Smooth muscle cell of the brain vasculature (primary cell): ENCODE data around the gene HSPA8.
"Not testable (repeated sequence)": the region's sequence is repeated elsewhere in the genome, so short reads cannot be mapped to it uniquely, and the experiment has no call there.

ENCODE experiments used
- DNase-seq: peaks from one replicate; pipeline ENCODE4 v3.0.0-alpha.2; 2012; ENCODE audit warnings: low read depth, low spot score

Gene HSPA8

DNA sequence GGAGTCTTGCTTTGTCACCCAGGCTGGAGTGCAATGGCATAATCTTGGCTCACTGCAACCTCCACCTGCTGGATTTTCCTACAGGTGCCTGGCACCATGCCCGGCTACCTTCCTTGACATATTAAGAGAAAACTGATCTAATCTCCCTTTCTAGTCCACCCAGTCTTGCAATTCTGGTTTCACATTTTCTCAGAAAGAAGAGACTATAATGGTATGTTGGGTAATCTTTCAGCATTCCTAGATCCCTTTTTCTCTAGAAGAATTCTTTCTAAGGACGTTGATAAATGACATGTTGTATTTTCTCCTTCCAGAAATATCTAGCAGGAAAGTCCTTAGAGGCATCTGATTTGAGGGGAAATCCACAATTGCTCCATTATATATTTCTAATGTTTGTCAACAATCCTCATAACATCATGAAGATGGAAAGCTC lies 10.4 kb upstream of the HSPA8 start:
- no peak for DNase-seq

DNA sequence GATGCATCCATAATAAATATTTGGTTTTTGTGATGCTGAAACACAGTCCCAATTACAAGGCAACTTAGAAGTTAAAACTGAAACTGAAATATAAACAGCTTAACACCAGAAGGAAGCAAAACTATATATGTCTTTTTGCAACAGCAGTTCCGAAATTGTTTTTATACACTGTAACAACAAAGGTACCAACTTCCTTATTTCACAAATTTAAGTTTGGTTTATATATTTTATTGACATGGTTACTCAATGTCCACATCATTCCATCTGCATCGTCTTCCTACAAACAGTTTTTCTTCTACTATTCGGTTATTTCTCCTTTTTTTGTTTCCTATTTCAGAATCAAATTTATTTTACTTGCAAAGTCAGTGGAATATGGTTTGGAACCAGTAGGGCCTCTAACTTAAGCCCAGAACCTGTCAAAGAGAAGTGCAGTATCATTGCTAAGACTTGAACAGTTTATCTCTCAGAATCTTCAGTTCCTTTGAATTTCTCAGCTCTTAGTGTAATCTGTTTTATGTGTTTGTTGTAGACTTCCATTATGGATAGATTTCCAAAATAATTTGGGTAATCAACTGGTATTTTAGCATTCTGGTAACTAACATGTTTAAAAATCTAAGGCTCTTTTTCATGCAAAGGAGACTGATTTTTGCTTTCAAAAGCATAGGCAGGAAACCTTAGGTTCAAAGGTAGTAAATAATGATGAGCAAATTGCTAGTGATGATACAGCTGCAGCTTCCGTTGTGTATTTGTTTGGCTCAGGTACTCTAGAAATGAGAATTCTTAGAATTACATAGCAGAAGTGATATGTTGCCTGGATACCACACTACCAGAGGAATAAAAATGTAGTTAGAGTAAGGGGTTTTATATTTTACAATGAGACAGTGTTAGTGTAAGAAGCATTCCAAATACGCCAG lies 8.2 kb upstream of the HSPA8 start:
- DNase-seq, result no peak

DNA sequence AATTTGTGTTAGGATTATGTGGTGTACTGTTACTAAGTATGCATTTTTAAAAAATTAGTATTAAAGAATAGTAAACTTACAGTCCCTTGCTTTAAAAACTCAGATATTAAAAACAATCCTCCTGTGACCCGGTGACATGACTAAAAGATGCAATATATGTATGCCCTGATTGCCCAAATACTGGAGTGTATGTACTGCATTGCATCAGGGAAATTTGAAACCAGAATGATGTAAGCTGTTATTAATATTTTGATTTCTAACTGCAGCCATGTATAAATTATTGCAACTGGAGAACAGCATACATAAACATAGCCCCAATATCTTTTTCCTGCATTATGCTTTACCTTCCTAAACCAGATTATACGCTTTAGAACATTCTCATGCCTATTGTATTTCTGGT lies 3.7 kb upstream of the HSPA8 start:
- no peak for DNase-seq

DNA sequence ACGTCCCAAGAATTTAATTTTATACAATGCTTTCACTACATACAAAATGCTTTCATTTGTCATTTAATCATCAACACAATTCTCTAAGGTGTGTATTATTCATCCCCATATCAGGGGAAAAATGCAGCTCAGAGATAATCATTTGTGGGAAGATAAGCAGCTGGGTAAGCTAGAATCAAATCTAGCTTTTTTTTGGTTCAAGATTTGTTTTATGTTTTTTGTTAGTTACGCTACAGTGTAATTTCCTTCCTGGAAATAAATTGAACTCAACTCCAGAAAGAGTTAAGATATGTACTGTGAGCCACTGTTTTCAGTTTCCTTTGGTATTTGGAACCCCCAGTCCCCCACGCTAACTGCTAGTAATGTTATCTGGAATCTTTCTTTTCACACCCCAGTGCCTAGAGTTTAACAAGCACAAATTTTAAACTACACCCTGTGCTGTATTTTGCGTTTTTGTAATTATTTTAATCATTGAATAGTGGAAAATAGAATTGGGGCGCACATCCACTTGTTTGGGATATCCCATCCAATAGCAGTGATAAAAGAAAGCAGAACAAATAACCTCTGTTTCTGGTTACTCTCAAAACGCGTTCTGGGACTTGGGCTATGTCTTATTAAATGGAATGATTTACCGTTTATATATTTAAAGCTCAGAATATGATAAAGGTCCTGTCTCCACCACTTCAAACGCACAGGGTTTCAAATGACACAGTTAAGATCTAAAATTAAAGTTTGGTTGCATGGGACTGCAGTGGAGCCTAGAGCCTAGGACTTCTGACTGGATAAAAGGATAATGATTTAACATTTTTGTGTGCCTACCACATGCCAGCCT lies 2.1 kb upstream of the HSPA8 start:
- no peak for DNase-seq

DNA sequence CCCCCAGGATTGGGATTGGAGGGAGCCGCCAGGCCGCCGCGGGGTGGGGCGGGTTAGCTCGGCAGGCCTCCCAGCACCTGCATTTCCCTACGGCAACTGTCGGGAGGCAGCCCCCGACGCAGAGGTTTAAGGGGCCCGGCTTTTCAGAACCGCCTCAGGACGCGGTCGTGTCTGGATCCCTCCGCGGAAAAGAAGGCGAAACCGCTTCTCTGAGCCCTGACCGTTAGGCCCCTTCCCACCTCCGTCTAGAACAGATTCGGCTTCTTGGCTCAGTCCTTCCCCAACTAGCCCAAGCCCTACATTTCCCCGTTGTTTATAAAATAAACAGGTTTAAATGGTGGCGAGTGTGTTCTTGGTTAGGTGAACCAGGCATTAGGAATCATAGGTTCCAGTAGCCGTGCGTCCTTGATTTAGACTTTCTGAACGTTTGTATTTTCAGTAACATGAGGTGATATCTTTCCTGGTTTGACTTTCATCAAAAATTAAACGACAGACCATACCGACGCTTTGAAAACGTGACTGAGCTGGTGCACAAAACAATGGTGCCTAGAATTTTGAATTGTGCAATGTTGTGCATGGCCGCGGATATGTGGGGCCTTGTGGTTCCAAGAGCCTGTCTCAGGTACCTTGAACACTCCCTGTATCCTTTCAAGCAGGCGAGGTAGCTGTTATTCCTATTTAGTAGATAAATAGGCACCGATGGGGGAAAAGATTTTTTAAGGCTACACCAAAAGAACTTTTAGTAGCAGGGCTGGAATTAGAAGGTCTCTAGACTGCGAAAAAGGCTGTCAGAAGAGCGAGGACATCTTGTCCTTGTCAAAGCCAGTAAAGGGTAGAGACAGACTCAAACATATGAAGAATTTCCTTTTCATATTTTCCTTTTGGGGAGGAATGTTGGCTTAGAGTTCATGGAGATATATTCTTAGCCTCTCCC lies 1.2 kb upstream of the HSPA8 start:
- no peak for DNase-seq

DNA sequence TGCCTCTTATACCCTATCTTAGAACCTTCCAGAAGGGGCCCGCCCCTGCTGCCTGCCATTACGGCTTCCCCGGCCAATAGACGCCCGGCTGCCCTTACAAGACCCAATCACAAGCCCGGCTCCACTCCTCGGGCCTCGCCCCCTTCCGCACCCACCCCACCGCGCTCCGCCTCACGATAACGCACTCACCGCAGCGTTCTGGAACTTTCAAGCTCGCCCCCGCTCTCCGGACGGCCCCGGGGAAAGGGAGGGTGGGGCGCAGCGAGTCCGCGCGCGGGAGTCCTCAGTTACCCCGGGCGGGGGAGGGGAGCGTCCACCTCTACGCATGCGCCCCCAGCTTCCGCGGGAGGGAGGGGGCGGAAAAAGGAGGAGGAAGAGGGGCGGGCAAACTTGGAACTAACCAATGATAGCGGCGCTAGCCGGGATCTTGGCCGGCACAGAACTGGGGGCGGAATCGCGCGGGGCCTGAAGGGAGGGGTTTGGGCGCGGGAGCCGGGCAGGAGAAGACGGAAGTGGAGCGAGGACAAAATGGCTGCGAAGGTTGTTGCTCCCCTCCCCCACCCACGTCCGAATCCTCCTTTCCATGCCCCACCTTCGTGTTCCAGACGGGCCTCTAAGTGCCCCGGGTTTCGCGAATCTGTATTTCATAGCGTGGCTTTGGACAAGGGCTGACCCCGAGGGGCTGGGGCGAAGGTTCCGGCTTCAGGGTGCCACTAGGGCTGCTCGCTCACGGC lies 389 bp upstream of the HSPA8 start:
- peak; percentile 99 for DNase-seq

DNA sequence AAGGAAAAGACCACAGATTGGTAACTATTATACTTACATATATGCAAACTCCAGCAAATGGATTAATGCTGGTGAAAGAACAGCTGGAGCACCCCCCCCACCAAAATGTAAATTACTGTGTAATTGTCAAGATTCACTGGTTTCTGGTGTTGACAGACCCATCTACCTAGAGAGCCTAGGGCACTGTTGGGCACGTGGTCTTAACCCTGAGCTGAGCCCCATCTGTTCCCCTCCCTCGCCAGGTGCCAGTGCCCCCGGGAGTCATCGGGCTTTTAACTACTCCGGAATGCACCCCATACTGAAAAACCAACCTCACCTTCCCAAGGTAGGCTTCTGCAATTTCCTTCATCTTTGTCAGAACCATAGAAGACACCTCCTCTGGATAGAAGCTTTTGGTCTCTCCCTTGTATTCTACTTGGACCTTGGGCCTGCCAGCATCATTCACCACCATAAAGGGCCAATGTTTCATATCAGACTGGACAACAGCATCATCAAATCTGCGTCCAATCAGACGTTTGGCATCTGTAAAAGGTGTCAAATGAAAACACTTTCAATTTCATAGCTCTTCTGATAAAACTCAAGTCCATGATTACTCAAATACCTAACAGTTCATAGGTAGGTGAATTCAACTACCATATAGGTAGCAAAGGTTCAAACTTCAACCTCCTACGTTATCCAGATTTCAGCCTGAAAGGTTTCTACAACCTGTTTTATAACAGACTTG lies 1.5 kb downstream of the HSPA8 start:
- DNase-seq, result no peak

DNA sequence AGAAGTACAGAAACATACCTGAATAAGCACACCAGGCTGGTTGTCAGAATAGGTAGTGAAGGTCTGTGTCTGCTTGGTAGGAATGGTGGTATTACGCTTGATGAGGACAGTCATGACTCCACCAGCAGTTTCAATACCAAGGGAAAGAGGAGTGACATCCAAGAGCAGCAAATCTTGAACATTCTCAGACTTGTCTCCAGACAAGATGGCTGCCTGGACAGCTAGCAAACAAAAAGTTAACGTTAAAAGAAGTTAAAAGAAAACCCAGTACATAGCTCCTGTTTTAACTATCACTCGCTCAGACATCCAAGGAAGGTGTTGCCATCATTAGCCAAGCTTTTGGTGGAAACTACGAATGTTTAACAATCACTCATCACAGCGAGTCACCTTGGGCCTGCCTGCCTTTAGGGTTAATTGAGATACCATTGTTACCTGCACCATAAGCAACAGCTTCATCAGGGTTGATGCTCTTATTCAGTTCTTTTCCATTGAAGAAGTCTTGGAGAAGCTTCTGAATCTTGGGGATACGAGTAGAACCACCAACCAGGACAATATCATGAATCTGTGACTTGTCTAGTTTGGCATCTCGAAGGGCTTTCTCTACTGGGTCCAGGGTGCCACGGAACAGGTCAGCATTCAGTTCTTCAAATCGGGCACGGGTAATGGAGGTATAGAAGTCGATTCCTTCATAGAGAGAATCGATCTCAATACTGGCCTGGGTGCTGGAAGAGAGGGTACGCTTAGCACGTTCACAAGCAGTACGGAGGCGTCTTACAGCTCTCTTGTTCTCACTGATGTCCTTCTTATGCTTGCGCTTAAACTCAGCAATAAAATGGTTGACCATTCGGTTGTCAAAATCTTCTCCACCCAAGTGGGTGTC lies 2.7 kb downstream of the HSPA8 start:
- DNase-seq, result not testable (repeated sequence)

DNA sequence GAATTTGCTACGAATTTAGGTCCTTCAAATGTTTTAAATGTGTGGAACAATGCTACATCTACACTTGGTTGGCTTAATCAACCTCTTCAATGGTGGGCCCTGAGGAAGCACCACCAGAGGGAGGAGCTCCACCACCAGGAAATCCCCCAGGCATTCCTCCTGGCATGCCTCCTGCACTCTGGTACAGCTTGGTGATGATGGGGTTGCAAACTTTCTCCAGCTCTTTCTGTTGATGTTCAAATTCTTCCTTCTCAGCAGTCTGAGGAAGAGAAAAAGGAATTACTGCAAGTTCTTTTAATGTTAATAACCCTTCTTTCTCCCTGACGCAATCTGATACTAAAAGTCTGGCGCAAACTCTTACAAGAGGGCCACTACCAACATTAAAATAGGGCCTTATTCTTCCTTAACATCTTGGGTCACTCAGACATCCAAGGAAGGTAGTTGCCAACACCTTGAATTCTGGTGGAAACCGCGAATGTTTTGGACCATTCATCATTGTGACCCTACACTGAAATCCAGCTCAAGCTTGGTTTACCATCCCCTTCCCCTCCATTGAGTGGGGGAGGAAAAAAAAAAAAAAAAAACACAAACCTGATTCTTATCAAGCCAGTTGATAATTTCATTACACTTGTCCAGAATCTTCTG lies 4.2 kb downstream of the HSPA8 start:
- no peak for DNase-seq

DNA sequence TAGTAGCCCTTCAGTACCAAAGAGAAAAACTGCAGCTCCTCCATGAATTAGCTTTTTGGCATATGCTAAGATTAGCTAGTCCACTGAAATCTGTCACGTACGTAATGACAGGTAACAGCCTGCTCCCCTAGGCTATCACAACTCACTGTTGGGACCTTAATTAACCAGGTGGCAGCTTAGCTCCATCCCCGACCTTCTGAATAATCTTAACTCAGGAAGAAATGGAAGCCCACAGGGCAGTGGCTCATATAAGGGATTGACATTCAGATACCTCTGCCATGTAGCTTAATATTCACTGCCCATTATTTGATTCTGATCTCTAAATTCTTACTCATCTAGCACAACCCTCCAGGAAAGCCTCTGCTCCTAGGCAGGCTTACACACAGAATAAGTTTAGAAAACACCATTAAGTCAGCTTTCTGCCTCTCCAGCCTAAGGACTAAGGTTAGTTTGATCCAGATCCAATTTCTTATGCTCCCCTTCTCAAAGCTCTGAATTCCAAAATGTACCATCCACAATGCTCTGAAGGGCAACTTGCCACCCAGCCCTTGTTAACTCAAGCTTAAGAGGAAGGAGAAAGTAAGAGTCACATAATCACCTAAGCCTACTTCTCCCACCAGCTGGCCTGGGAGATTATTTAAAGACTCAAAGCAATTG lies 5.0 kb downstream of the HSPA8 start:
- no peak for DNase-seq

DNA sequence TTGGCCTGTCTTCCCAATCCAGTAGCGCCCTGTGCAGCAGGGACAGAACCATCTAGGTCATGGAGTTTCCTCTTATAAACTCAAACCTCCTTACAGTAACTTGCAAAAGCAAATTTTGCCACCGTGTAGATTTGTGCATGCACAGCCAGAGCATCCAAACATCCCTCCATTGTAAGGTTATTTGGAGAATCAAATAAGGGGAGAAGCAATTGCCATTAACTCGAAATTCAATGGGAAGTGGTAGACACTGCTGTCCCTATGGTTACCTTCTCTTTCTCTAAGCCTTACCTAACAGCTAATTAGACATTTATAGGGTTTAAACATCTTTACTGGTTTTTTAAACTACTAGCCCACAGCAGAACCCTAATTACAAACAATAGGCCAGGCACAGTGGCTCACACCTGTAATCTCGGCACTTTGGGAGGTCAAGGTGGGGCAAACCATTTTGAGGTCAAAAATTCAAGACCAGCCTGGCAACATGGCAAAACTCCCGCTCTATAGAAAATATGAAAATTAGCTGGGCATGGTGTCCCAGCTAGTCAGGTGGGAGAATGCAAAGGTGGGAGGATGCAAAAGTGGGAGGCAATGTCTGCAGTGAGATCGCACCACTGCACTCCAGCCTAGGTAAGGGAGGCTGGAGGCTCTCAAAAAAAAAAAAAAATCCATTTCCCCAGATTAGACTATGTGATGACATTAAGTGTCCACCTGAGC lies 6.6 kb downstream of the HSPA8 start:
- no peak for DNase-seq

DNA sequence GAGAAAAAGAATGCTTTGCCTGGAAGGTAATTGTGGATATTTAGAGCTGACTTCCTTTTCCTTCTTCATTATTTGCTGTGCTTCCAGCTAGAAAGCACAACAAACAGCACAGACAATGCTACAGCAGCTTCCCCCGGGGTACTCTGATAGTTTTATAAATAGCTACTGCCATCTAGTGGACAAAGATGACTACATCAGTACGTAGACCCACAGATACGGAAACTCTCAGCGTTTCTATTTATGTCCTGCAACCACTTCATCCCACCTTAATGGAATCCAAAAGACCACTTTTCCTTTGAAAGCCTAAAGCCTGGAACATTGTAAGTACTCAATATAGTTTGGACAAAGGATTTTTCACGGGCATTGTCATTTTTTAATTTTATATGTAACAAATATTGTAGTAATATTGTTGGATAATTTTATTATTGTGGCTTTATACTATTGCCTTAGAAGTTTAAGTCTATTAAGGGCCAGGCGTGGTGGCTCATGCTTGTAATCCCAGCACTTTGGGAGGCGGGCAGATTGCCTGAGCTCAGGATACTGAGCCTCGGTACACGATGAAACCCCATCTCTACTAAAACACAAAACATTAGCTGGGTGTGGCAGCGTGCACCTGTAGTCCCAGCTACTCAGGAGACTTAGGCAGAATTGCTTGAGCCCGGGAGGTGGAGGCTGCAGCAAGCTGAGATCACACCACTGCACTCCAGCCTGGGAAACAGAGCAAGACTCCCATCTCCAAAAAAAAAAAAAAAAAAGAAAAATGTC lies 7.5 kb downstream of the HSPA8 start:
- DNase-seq, result peak; percentile 51

DNA sequence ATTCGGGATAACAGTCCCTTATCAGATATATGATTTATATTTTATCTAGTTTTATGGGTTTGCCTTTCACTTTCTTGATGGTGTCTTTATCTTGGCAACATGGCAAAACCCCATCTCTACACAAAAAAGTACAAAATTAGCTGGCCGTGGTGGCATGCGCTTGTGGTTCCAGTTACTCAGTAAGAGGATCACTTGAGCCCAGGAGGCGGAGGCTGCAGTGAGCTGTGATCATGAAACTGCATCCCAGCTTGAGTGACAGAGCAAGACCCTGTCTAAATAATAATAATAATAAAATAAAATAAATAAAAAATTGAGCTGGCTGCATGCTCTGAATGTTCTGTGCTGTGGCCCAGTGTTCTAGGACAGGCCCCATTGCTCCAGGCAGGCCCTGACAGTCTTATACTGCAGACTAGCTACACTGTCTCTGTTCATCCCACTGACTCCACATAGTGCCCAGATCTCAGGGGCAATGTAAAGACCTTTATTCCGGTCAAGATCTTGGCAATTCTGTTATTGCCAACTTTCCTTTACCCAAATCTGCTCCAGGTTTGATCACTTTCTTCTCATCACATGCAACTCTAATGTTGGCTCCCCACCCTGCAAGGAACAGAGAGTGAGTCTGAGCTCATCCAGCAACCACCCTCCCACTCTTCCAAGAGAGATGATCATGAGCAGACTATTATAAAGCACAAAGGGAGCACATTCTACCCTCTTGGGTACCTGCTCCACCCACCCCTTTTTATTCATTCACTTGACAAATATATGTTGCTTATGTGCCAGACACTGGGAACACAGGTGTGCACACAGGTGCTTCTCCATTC lies 8.8 kb downstream of the HSPA8 start:
- no peak for DNase-seq

DNA sequence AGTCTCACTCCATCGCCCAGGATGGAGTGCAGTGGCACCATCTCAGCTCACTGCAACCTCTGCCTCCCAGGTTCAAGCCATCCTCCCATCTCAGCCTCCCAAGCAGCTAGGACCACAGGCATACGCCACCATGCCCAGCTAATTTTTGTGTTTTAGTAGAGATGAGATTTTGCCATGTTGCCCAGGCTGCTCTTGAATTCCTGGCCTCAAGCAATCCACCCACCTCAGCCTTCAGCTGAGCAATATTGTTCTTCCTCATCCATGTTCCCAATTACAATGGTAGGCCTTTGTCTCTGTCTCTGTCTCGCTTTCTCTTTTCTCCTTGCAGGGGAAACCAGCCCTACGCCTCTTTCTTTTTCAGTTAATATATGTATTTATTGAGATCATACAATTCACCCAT lies 10.3 kb downstream of the HSPA8 start:
- no peak for DNase-seq

DNA sequence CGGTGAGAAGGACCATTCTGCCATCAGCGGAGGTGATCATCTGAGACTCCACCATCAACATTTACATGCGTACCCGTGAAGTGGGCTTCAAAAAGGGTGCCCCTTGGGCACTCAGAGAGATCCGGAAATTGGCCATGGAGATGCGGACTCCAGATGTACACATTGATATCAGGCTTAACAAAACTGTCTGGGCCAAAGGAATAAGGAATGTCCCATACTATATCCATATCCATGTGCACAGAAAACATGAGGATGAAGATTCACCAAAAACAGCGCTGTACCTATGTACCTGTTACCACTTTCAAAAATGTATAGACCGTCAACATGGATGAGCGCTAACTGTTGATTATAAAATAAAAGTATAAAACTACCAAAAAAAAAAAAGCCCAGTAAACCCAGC lies 10.8 kb downstream of the HSPA8 start:
- no peak for DNase-seq

DNA sequence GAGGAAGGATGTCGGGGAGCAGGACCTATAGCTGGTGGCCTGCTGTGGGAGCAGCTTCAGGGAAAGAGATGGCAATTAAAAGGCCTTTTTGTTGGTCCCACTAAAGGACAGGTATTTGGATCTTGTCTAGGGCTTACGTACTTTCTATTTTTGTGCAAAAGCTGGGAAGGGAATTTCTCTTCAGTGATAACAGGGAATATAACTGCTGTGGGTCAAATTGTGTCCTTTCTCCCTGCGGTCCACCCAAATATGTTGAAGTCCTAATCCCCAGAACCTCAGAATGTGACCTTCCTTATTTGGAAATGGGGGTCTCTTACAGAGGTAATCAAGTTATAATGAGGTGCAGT lies 14.0 kb downstream of the HSPA8 start:
- no peak for DNase-seq
